ENCODE data around the gene RNF114.
A peak's percentile ranks its signal among the peaks of the same experiment; 100 is the strongest.

The RNF114 gene

GRCh38 chr20:49982072-49982345, 45.8 kb downstream of the RNF114 start:
- FAIRE-seq (no peak), DNase-seq (ENCODE audit: insufficient read length, low spot score) (no peak)
- no peak for TF ChIP-seq CTCF (IDR thresholded peaks at IDR 0.05; ENCODE audit: insufficient read depth, missing control alignments)

GRCh38 chr20:49982346-49983122, 46.3 kb downstream of the RNF114 start, which contains the start of gene SNAI1:
TSS of gene SNAI1 (plus strand) at chr20:49982980. CDS start at chr20:49983060, 80 bp downstream.
- FAIRE-seq = no peak
- TF ChIP-seq CTCF (IDR thresholded peaks at IDR 0.05; ENCODE audit: insufficient read depth, missing control alignments) = peak; percentile 33
- DNase-seq (ENCODE audit: insufficient read length, low spot score) = peak; percentile 99

- FAIRE-seq = no peak
- no peak for DNase-seq (ENCODE audit: insufficient read length, low spot score)
- TF ChIP-seq CTCF (IDR thresholded peaks at IDR 0.05; ENCODE audit: insufficient read depth, missing control alignments) = no peak
Measured at GRCh38 chr20:49983123-49983847, 47.1 kb downstream of the RNF114 start.

- no peak for TF ChIP-seq CTCF (IDR thresholded peaks at IDR 0.05; ENCODE audit: insufficient read depth, missing control alignments)
- no peak for FAIRE-seq
- DNase-seq (ENCODE audit: insufficient read length, low spot score) = no peak
Measured at GRCh38 chr20:49983848-49984408, 47.7 kb downstream of the RNF114 start.

GRCh38 chr20:49984426-49985153, 48.4 kb downstream of the RNF114 start:
- no peak for TF ChIP-seq CTCF (IDR thresholded peaks at IDR 0.05; ENCODE audit: insufficient read depth, missing control alignments)
- DNase-seq (ENCODE audit: insufficient read length, low spot score) (no peak), FAIRE-seq (no peak)

- no peak for FAIRE-seq
- no peak for DNase-seq (ENCODE audit: insufficient read length, low spot score)
- TF ChIP-seq CTCF (IDR thresholded peaks at IDR 0.05; ENCODE audit: insufficient read depth, missing control alignments) = no peak
Measured at GRCh38 chr20:49985157-49985556, 49.0 kb downstream of the RNF114 start.
